MM.1S (cell line): ENCODE data around the gene PELI1.

ENCODE experiments used
- CTCF ChIP-seq: fragments of 300-600 bp; sonication (generic); IDR thresholded peaks from 2 replicates; pipeline ENCODE4 v1.5.1; 2016; ENCODE audit warnings: antibody characterized with exemption, low read length, mixed read lengths
- EZH2 ChIP-seq: fragments of 300-600 bp; sonication (generic); optimal IDR thresholded peaks from 2 replicates; pipeline ENCODE3; 2017; ENCODE audit warnings: low read depth, mild to moderate bottlenecking, antibody characterized with exemption, low read length, mixed read lengths

GRCh38 chr2:64127119-64127518 is 17.1 kb downstream of the PELI1 start:
- TF ChIP-seq EZH2 (no peak), CTCF (no peak)
